ENCODE results near the gene TANGO2. TPM values are rescaled to one million over a fixed set of nuclear protein-coding genes. Genes with fewer than 3 reads are reported as not detected.

TANGO2 gene
- total RNA-seq, 1 experiment from 2014 or later = 14.6 TPM

GRCh38 chr22:19976671-19977070, 44.2 kb upstream of the TANGO2 start:
- DNase-seq = no peak
- Histone ChIP-seq H2BK120ac (ENCODE audit: low read depth, low read length, poor library complexity, severe bottlenecking) (no peak overlapping the region), H4K20me1 (ENCODE audit: control insufficient read depth, insufficient read depth, insufficient read length) (no peaks in the 10 kb centered on the region), H3K56ac (ENCODE audit: insufficient read length, low read depth, low read length) (no peak overlapping the region), H3K27ac (ENCODE audit: insufficient read length, low read depth, low read length) (no peak overlapping the region), H2BK5ac (ENCODE audit: insufficient read length, low read length) (no peak overlapping the region), H2AFZ (ENCODE audit: low read length) (no peak overlapping the region), H3K9me3 (ENCODE audit: control insufficient read depth, low read depth, low read length) (no peaks in the 10 kb centered on the region), H3K4me1 (ENCODE audit: insufficient read depth, low read length) (no peaks in the 10 kb centered on the region; the same call in 1 of the 2 replicates), H2BK15ac (ENCODE audit: low read depth, low read length) (no peak overlapping the region), H3K18ac (ENCODE audit: insufficient read length, low read depth, low read length) (no peak overlapping the region), H3K27me3 (ENCODE audit: insufficient read depth, low read length) (no peaks in the 10 kb centered on the region), H3K4ac (ENCODE audit: low read depth, low read length) (no peak overlapping the region), H3K14ac (ENCODE audit: insufficient read depth, low read length) (no peak overlapping the region), H3K79me2 (ENCODE audit: insufficient read depth, low read length) (no peaks in the 10 kb centered on the region), H3K9ac (ENCODE audit: extremely low read depth, insufficient read length, low read length) (no peak overlapping the region), H4K8ac (replicated peaks; ENCODE audit: insufficient read length, low read depth, low read length) (no peak overlapping the region), H3K4me2 (ENCODE audit: insufficient read depth, insufficient read length, low read length) (no peak overlapping the region), H4K5ac (ENCODE audit: insufficient read length, low read depth, low read length) (no peak overlapping the region), H4K91ac (ENCODE audit: insufficient read length, low read depth, low read length) (no peak overlapping the region), H3K79me1 (ENCODE audit: insufficient read depth, low read depth, low read length, poor library complexity, severe bottlenecking) (no peaks in the 10 kb centered on the region), H3K23me2 (ENCODE audit: insufficient read length, low read depth, low read length, poor library complexity, severe bottlenecking) (no peaks in the 10 kb centered on the region), H2BK12ac (ENCODE audit: insufficient read length, low read depth, low read length) (no peak overlapping the region), H3T11ph (ENCODE audit: low read length) (no peak overlapping the region), H3K23ac (ENCODE audit: insufficient read length, low read depth, low read length) (no peak overlapping the region), H2BK20ac (ENCODE audit: low read depth, low read length, poor library complexity, severe bottlenecking) (no peak overlapping the region), H2AK5ac (ENCODE audit: insufficient read length, low read length) (no peak overlapping the region)
- no peak overlapping the region for H3K4me3 Mint-ChIP-seq
- no CpG with 5 or more reads among the region's 3 CpGs for WGBS (ENCODE audit: extremely low coverage, insufficient read length, low lambda C conversion rate)
- H3K4me1 Mint-ChIP-seq = peaks cover 11 to 18% of the 10 kb centered on the region in 2 experiments
- TF ChIP-seq CTCF (conservative IDR thresholded peaks at IDR 0.05) = no peak
- no peaks in the 10 kb centered on the region; a peak in 1 of 5 replicates for H3K9me3 Mint-ChIP-seq
- no peaks in the 10 kb centered on the region for H3K27me3 Mint-ChIP-seq (ENCODE audit: low read depth)
- no peak overlapping the region for H3K27ac Mint-ChIP-seq
- peaks cover 13 to 48% (median 38%) of the 10 kb centered on the region in 3 experiments; a peak in 6 of 7 replicates for H3K36me3 Mint-ChIP-seq (ENCODE audit: insufficient read depth in 1 of 3, low read depth in 3 of 3)
